H9 (cell line): ENCODE data around the gene POLE3. TPM values are rescaled to one million over a fixed set of nuclear protein-coding genes. Genes with fewer than 3 reads are reported as not detected.

ENCODE experiments used
- DNase-seq: peaks from one replicate; pipeline ENCODE4 v3.0.0-alpha.2; 2017
- H2AFZ ChIP-seq: one replicate; pipeline ENCODE4 v1.6.1; 2013; ENCODE audit warnings: mild to moderate bottlenecking, low read length, control low read depth, moderate library complexity
- H2AK5ac ChIP-seq: 2 replicates; pipeline ENCODE4 v1.6.1; 2013; ENCODE audit warnings: low read length, control low read depth, mixed read lengths; ENCODE audit not compliant: insufficient read length
- H2BK120ac ChIP-seq: one replicate; pipeline ENCODE4 v1.6.1; 2013; ENCODE audit warnings: low read depth, mild to moderate bottlenecking, low read length, control low read depth, inconsistent platforms; ENCODE audit not compliant: poor library complexity, severe bottlenecking
- H2BK12ac ChIP-seq: 2 replicates; pipeline ENCODE4 v1.6.1; 2013; ENCODE audit warnings: low read length, control low read depth, mixed read lengths, low read depth; ENCODE audit not compliant: insufficient read length
- H2BK15ac ChIP-seq: 2 replicates; pipeline ENCODE4 v1.6.1; 2013; ENCODE audit warnings: low read depth, low read length, control low read depth
- H2BK20ac ChIP-seq: one replicate; pipeline ENCODE4 v1.6.1; 2013; ENCODE audit warnings: low read depth, mild to moderate bottlenecking, low read length, control low read depth, inconsistent platforms; ENCODE audit not compliant: poor library complexity, severe bottlenecking
- H2BK5ac ChIP-seq: 2 replicates; pipeline ENCODE4 v1.6.1; 2013; ENCODE audit warnings: low read length, control low read depth, mixed read lengths; ENCODE audit not compliant: insufficient read length
- H3K14ac ChIP-seq: 2 replicates; pipeline ENCODE4 v1.6.1; 2013; ENCODE audit warnings: low read length, control low read depth; ENCODE audit not compliant: insufficient read depth
- H3K18ac ChIP-seq: 2 replicates; pipeline ENCODE4 v1.6.1; 2013; ENCODE audit warnings: low read depth, mild to moderate bottlenecking, mixed read lengths, low read length, control low read depth; ENCODE audit not compliant: insufficient read length
- H3K23ac ChIP-seq: 2 replicates; pipeline ENCODE4 v1.6.1; 2013; ENCODE audit warnings: low read length, control low read depth, mixed read lengths, low read depth; ENCODE audit not compliant: insufficient read length
- H3K23me2 ChIP-seq: 2 replicates; pipeline ENCODE4 v1.6.1; 2013; ENCODE audit warnings: low read depth, mild to moderate bottlenecking, mixed read lengths, low read length, control low read depth; ENCODE audit not compliant: insufficient read length, poor library complexity, severe bottlenecking
- H3K27ac ChIP-seq: 2 replicates; pipeline ENCODE4 v1.5.1; 2013; ENCODE audit warnings: low read length, control low read depth, mixed read lengths, low read depth; ENCODE audit not compliant: insufficient read length
- H3K27me3 ChIP-seq: 2 replicates; pipeline ENCODE4 v1.6.1; 2013; ENCODE audit warnings: low read length, control low read depth, inconsistent platforms; ENCODE audit not compliant: insufficient read depth
- H3K4ac ChIP-seq: 2 replicates; pipeline ENCODE4 v1.6.1; 2013; ENCODE audit warnings: low read depth, mild to moderate bottlenecking, control low read depth, inconsistent platforms, low read length, moderate library complexity
- H3K4me1 ChIP-seq: 2 replicates; pipeline ENCODE4 v1.6.1; 2013; ENCODE audit warnings: low read length, control low read depth, inconsistent platforms; ENCODE audit not compliant: insufficient read depth
- H3K4me2 ChIP-seq: 2 replicates; pipeline ENCODE4 v1.6.1; 2013; ENCODE audit warnings: low read length, control low read depth, mixed read lengths; ENCODE audit not compliant: insufficient read length, insufficient read depth
- H3K56ac ChIP-seq: 2 replicates; pipeline ENCODE4 v1.6.1; 2013; ENCODE audit warnings: low read depth, mild to moderate bottlenecking, mixed read lengths, low read length, control low read depth; ENCODE audit not compliant: insufficient read length
- H3K79me1 ChIP-seq: 2 replicates; pipeline ENCODE4 v1.6.1; 2013; ENCODE audit warnings: low read depth, mild to moderate bottlenecking, moderate library complexity, low read length, control low read depth, inconsistent platforms; ENCODE audit not compliant: insufficient read depth, poor library complexity, severe bottlenecking
- H3K79me2 ChIP-seq: 2 replicates; pipeline ENCODE4 v1.6.1; 2013; ENCODE audit warnings: low read length, control low read depth, inconsistent platforms; ENCODE audit not compliant: insufficient read depth
- H3K9ac ChIP-seq: 2 replicates; pipeline ENCODE4 v1.6.1; 2013; ENCODE audit warnings: low read length, control low read depth, mixed read lengths; ENCODE audit not compliant: insufficient read length; ENCODE audit errors: extremely low read depth
- H3K9me3 ChIP-seq: one replicate; pipeline ENCODE4 v1.6.1; 2013; ENCODE audit warnings: low read depth, low read length, inconsistent platforms; ENCODE audit not compliant: control insufficient read depth
- H3T11ph ChIP-seq: one replicate; pipeline ENCODE4 v1.6.1; 2013; ENCODE audit warnings: mild to moderate bottlenecking, low read length, control low read depth, inconsistent platforms
- H4K20me1 ChIP-seq: one replicate; pipeline ENCODE4 v1.6.1; 2013; ENCODE audit not compliant: control insufficient read depth, insufficient read length, insufficient read depth
- H4K5ac ChIP-seq: 2 replicates; pipeline ENCODE4 v1.6.1; 2013; ENCODE audit warnings: low read depth, mild to moderate bottlenecking, mixed read lengths, low read length, control low read depth; ENCODE audit not compliant: insufficient read length
- H4K8ac ChIP-seq: replicated peaks from 2 replicates; pipeline ENCODE4 v1.6.1; 2013; ENCODE audit warnings: low read length, control low read depth, mixed read lengths, low read depth; ENCODE audit not compliant: insufficient read length
- H4K91ac ChIP-seq: 2 replicates; pipeline ENCODE4 v1.6.1; 2013; ENCODE audit warnings: low read depth, mild to moderate bottlenecking, moderate library complexity, mixed read lengths, low read length, control low read depth; ENCODE audit not compliant: insufficient read length
- H3K27ac Mint-ChIP-seq, 3 experiments: 2 replicates in 2 of 3; 3 replicates in 1 of 3; pipeline ENCODE4 v1.8.0; 2020 to 2021; ENCODE audit warnings: mixed read lengths in 3 of 3, mild to moderate bottlenecking in 1 of 3, moderate library complexity in 1 of 3
- H3K27me3 Mint-ChIP-seq: 2 replicates; pipeline ENCODE4 v1.8.0; 2021; ENCODE audit warnings: low read depth, mild to moderate bottlenecking, moderate library complexity, mixed read lengths
- H3K36me3 Mint-ChIP-seq, 3 experiments: 2 replicates in 2 of 3; 3 replicates in 1 of 3; pipeline ENCODE4 v1.8.0; 2020 to 2021; ENCODE audit warnings: low read depth in 3 of 3, mixed read lengths in 3 of 3; ENCODE audit not compliant: insufficient read depth in 1 of 3
- H3K4me1 Mint-ChIP-seq, 2 experiments: 2 replicates each; pipeline ENCODE4 v1.8.0; 2020; ENCODE audit warnings: mixed read lengths in 2 of 2
- H3K4me3 Mint-ChIP-seq, 2 experiments: 2 replicates in 1 of 2; 3 replicates in 1 of 2; pipeline ENCODE4 v1.8.0; 2020 to 2021; ENCODE audit warnings: mild to moderate bottlenecking in 2 of 2, mixed read lengths in 2 of 2, moderate library complexity in 1 of 2
- H3K9me3 Mint-ChIP-seq, 2 experiments: 2 replicates in 1 of 2; 3 replicates in 1 of 2; pipeline ENCODE4 v1.8.0; 2020; ENCODE audit warnings: mild to moderate bottlenecking in 2 of 2, mixed read lengths in 2 of 2, moderate library complexity in 1 of 2
- WGBS: extraction: QIAGEN DNeasy Blood & Tissue Kit; methylation state at CpG from one replicate; pipeline ENCODE4 v1.1.7; 2013; ENCODE audit warnings: missing lambda C conversion rate, low lambda C conversion rate, mixed read lengths; ENCODE audit not compliant: insufficient read length; ENCODE audit errors: extremely low coverage; 5-methylcytosine and 5-hydroxymethylcytosine counted together
- total RNA-seq: library from RNA; stranded (reverse); gene quantifications from 2 replicates; pipeline ENCODE4 v1.2.1, GENCODE V29; 2021
- TF ChIP-seq, protein P1 (sequence below): fragments of 200-600 bp; sonication (generic); conservative IDR thresholded peaks from 3 replicates; pipeline ENCODE4 v1.8.0; 2021; ENCODE audit warnings: antibody characterized with exemption, mild to moderate bottlenecking

Gene POLE3
- total RNA-seq, 1 experiment from 2014 or later: 82.4 TPM

DNA sequence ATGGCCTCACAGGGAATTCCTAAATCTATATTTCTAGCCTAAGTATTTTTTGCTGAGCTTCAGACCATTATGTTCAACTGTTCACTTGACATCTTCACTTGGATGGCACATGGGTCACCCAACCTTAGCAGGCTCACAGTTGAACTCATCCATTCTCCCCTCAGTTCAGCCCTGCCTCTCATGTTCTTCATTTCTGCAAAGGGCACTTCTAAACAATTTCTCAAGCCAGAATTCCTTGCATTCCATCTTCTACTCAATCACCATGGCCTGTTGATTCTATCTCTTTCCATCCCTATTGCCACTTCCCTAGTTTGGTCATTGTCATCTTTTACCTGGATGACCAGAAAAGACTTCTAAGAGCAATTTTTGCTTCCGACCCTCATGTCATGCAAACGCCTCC lies 45.8 kb upstream of the POLE3 start:
- Histone ChIP-seq H3K23ac (no peak overlapping the region), H2BK15ac (no peak overlapping the region), H3K23me2 (no peaks in the 10 kb centered on the region), H3K27me3 (no peaks in the 10 kb centered on the region), H2AFZ (no peak overlapping the region), H3K56ac (no peak overlapping the region), H4K20me1 (no peaks in the 10 kb centered on the region), H2BK120ac (no peak overlapping the region), H4K91ac (no peak overlapping the region), H3K9me3 (no peaks in the 10 kb centered on the region), H2AK5ac (no peak overlapping the region), H3K27ac (no peak overlapping the region), H3T11ph (no peak overlapping the region), H2BK5ac (no peak overlapping the region), H3K79me1 (no peaks in the 10 kb centered on the region), H2BK20ac (no peak overlapping the region), H3K79me2 (no peaks in the 10 kb centered on the region), H3K4me2 (no peak overlapping the region), H3K14ac (no peak overlapping the region), H4K8ac (no peak overlapping the region), H3K4ac (no peak overlapping the region), H3K4me1 (no peaks in the 10 kb centered on the region; the same call in 1 of the 2 replicates), H2BK12ac (no peak overlapping the region), H3K9ac (no peak overlapping the region), H3K18ac (no peak overlapping the region), H4K5ac (no peak overlapping the region)
- H3K4me1 Mint-ChIP-seq: peaks cover 17 to 20% of the 10 kb centered on the region in 2 experiments
- peak overlapping the region in 2 of 3 experiments; percentile 6 to 14; a peak in 2 of 7 replicates for H3K27ac Mint-ChIP-seq
- no peak overlapping the region for H3K4me3 Mint-ChIP-seq
- TF ChIP-seq, protein P1, sequence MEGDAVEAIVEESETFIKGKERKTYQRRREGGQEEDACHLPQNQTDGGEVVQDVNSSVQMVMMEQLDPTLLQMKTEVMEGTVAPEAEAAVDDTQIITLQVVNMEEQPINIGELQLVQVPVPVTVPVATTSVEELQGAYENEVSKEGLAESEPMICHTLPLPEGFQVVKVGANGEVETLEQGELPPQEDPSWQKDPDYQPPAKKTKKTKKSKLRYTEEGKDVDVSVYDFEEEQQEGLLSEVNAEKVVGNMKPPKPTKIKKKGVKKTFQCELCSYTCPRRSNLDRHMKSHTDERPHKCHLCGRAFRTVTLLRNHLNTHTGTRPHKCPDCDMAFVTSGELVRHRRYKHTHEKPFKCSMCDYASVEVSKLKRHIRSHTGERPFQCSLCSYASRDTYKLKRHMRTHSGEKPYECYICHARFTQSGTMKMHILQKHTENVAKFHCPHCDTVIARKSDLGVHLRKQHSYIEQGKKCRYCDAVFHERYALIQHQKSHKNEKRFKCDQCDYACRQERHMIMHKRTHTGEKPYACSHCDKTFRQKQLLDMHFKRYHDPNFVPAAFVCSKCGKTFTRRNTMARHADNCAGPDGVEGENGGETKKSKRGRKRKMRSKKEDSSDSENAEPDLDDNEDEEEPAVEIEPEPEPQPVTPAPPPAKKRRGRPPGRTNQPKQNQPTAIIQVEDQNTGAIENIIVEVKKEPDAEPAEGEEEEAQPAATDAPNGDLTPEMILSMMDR: no peak
- no CpG with 5 or more reads among the region's 2 CpGs for WGBS
- no peak for DNase-seq
- no peaks in the 10 kb centered on the region for H3K9me3 Mint-ChIP-seq
- H3K36me3 Mint-ChIP-seq: no peaks in the 10 kb centered on the region
- no peaks in the 10 kb centered on the region for H3K27me3 Mint-ChIP-seq
